GM19351 (cell line): ENCODE data around the gene CALCOCO2.
"Not testable (repeated sequence)": the region's sequence is repeated elsewhere in the genome, so short reads cannot be mapped to it uniquely, and the experiment has no call there.

Experiments used
- ATAC-seq: cut with Tn5 transposase; IDR thresholded peaks from one replicate; pipeline ENCODE4 v1.9.1; 2021; ENCODE audit warnings: mild to moderate bottlenecking, moderate library complexity; ENCODE audit not compliant: unreplicated experiment

The CALCOCO2 gene

GRCh38 chr17:48872409-48872808 lies 41.6 kb downstream of the CALCOCO2 start:
- ATAC-seq: not testable (repeated sequence)

GRCh38 chr17:48873209-48873608 lies 42.4 kb downstream of the CALCOCO2 start:
- no peak for ATAC-seq

- ATAC-seq: no peak
Measured at GRCh38 chr17:48873696-48874443, 43.0 kb downstream of the CALCOCO2 start.

GRCh38 chr17:48878920-48879898 lies 48.4 kb downstream of the CALCOCO2 start:
- ATAC-seq: no peak

- no peak for ATAC-seq
Measured at GRCh38 chr17:48882272-48882671, 51.4 kb downstream of the CALCOCO2 start.

GRCh38 chr17:48883171-48883570 lies 52.3 kb downstream of the CALCOCO2 start:
- no peak for ATAC-seq

GRCh38 chr17:48890086-48890485 lies 59.3 kb downstream of the CALCOCO2 start:
- no peak for ATAC-seq

- no peak for ATAC-seq
Measured at GRCh38 chr17:48892940-48893645, 62.3 kb downstream of the CALCOCO2 start.

- ATAC-seq: no peak
Measured at GRCh38 chr17:48893646-48894508, 63.0 kb downstream of the CALCOCO2 start.

GRCh38 chr17:48894886-48895285 lies 64.1 kb downstream of the CALCOCO2 start:
- ATAC-seq: no peak

- ATAC-seq: no peak
Measured at GRCh38 chr17:48901241-48901640, 70.4 kb downstream of the CALCOCO2 start.

GRCh38 chr17:48903401-48903800 lies 72.6 kb downstream of the CALCOCO2 start:
- ATAC-seq: no peak

- ATAC-seq: no peak
Measured at GRCh38 chr17:48904428-48904827, 73.6 kb downstream of the CALCOCO2 start.

GRCh38 chr17:48905987-48906515 lies 75.2 kb downstream of the CALCOCO2 start:
- no peak for ATAC-seq

- no peak for ATAC-seq
Measured at GRCh38 chr17:48907713-48908046, 76.8 kb downstream of the CALCOCO2 start.

GRCh38 chr17:48908047-48908843 lies 77.4 kb downstream of the CALCOCO2 start, which contains the start of gene UBE2Z:
UBE2Z (plus strand) TSS chr17:48908407; CDS start chr17:48908504, 97 bp downstream.
- peak; percentile 81 for ATAC-seq

GRCh38 chr17:48908853-48909394 lies 78.1 kb downstream of the CALCOCO2 start:
- peak; percentile 37 for ATAC-seq

GRCh38 chr17:48909783-48910182 lies 78.9 kb downstream of the CALCOCO2 start:
- no peak for ATAC-seq

GRCh38 chr17:48910370-48910769 lies 79.5 kb downstream of the CALCOCO2 start:
- ATAC-seq: no peak
